NOMO-1 treated with DMSO at 0.1 percent for 48 hours (cell line): ENCODE measurements around the gene FYB1.

ENCODE experiments used
- DNase-seq: peaks from one replicate; lab custom pipeline; 2025; ENCODE audit not compliant: unreplicated experiment; lab: John Stamatoyannopoulos, UW

Gene FYB1

GRCh38 chr5:39062104-39062503, 157.3 kb downstream of the FYB1 start:
- no peak for DNase-seq

DNA sequence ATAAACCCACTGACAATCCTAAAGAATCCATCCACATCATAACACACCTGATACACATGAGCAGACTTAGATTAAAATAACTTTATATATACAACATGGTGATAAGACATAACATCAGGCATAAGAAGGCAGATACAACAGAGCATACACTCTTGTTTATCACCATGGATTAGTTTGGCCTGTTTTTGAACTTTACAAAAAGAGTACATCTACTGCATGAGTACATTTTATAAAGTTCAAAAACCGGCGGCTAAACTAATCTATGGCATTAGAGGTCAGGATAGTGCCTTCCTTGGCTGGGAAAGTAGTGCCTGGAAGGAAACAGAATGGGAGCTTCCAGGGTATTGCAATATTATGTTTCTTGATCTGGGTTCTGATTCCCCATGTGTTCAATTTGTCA, 160.3 kb downstream of the FYB1 start:
- DNase-seq: no peak

- DNase-seq: peak; percentile 39
Observed at GRCh38 chr5:39058178-39058921, 161.0 kb downstream of the FYB1 start.

- peak; percentile 17 for DNase-seq
Observed at GRCh38 chr5:39057734-39058133, 161.6 kb downstream of the FYB1 start.

DNA sequence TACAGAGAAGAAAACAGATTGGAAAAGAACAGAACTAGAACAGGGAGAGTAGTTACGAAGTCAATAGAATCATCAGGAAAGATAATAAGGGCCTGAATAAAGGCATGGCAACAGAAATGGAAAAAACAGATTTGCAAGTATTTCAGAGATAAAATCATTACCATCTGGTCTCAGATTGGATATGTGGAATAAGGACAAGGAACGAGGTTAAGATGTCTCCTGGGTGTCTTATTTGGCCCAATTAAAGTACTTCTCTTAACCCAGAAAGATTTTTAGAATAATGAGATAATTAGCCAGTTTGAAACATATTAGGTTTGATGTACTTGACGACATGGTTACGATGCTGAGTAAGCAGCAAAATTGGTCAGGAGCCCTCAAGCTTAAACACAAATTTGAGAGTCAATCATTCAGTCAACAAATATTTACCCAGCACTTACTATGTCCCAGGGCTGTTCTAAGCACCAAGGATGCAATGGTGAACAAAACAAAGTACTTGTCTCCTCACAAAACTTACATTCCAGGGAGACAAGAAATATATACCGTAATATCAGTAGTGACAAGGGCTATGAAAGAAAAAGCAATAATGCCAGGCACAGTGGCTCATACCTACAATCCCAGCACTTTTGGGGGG, 163.5 kb downstream of the FYB1 start:
- no peak for DNase-seq
